H9 (cell line): ENCODE measurements around the gene BLOC1S3. TPM values are rescaled to one million over a fixed set of nuclear protein-coding genes. Genes with fewer than 3 reads are reported as not detected.

Experiments
- DNase-seq: peaks from one replicate; pipeline ENCODE4 v3.0.0-alpha.2; 2017
- H2AFZ ChIP-seq: one replicate; pipeline ENCODE4 v1.6.1; 2013; ENCODE audit warnings: mild to moderate bottlenecking, low read length, control low read depth, moderate library complexity
- H2AK5ac ChIP-seq: 2 replicates; pipeline ENCODE4 v1.6.1; 2013; ENCODE audit warnings: low read length, control low read depth, mixed read lengths; ENCODE audit not compliant: insufficient read length
- H2BK120ac ChIP-seq: one replicate; pipeline ENCODE4 v1.6.1; 2013; ENCODE audit warnings: low read depth, mild to moderate bottlenecking, low read length, control low read depth, inconsistent platforms; ENCODE audit not compliant: poor library complexity, severe bottlenecking
- H2BK12ac ChIP-seq: 2 replicates; pipeline ENCODE4 v1.6.1; 2013; ENCODE audit warnings: low read length, control low read depth, mixed read lengths, low read depth; ENCODE audit not compliant: insufficient read length
- H2BK15ac ChIP-seq: 2 replicates; pipeline ENCODE4 v1.6.1; 2013; ENCODE audit warnings: low read depth, low read length, control low read depth
- H2BK20ac ChIP-seq: one replicate; pipeline ENCODE4 v1.6.1; 2013; ENCODE audit warnings: low read depth, mild to moderate bottlenecking, low read length, control low read depth, inconsistent platforms; ENCODE audit not compliant: poor library complexity, severe bottlenecking
- H2BK5ac ChIP-seq: 2 replicates; pipeline ENCODE4 v1.6.1; 2013; ENCODE audit warnings: low read length, control low read depth, mixed read lengths; ENCODE audit not compliant: insufficient read length
- H3K14ac ChIP-seq: 2 replicates; pipeline ENCODE4 v1.6.1; 2013; ENCODE audit warnings: low read length, control low read depth; ENCODE audit not compliant: insufficient read depth
- H3K18ac ChIP-seq: 2 replicates; pipeline ENCODE4 v1.6.1; 2013; ENCODE audit warnings: low read depth, mild to moderate bottlenecking, mixed read lengths, low read length, control low read depth; ENCODE audit not compliant: insufficient read length
- H3K23ac ChIP-seq: 2 replicates; pipeline ENCODE4 v1.6.1; 2013; ENCODE audit warnings: low read length, control low read depth, mixed read lengths, low read depth; ENCODE audit not compliant: insufficient read length
- H3K23me2 ChIP-seq: 2 replicates; pipeline ENCODE4 v1.6.1; 2013; ENCODE audit warnings: low read depth, mild to moderate bottlenecking, mixed read lengths, low read length, control low read depth; ENCODE audit not compliant: insufficient read length, poor library complexity, severe bottlenecking
- H3K27ac ChIP-seq: 2 replicates; pipeline ENCODE4 v1.5.1; 2013; ENCODE audit warnings: low read length, control low read depth, mixed read lengths, low read depth; ENCODE audit not compliant: insufficient read length
- H3K27me3 ChIP-seq: 2 replicates; pipeline ENCODE4 v1.6.1; 2013; ENCODE audit warnings: low read length, control low read depth, inconsistent platforms; ENCODE audit not compliant: insufficient read depth
- H3K4ac ChIP-seq: 2 replicates; pipeline ENCODE4 v1.6.1; 2013; ENCODE audit warnings: low read depth, mild to moderate bottlenecking, control low read depth, inconsistent platforms, low read length, moderate library complexity
- H3K4me1 ChIP-seq: 2 replicates; pipeline ENCODE4 v1.6.1; 2013; ENCODE audit warnings: low read length, control low read depth, inconsistent platforms; ENCODE audit not compliant: insufficient read depth
- H3K4me2 ChIP-seq: 2 replicates; pipeline ENCODE4 v1.6.1; 2013; ENCODE audit warnings: low read length, control low read depth, mixed read lengths; ENCODE audit not compliant: insufficient read length, insufficient read depth
- H3K56ac ChIP-seq: 2 replicates; pipeline ENCODE4 v1.6.1; 2013; ENCODE audit warnings: low read depth, mild to moderate bottlenecking, mixed read lengths, low read length, control low read depth; ENCODE audit not compliant: insufficient read length
- H3K79me1 ChIP-seq: 2 replicates; pipeline ENCODE4 v1.6.1; 2013; ENCODE audit warnings: low read depth, mild to moderate bottlenecking, moderate library complexity, low read length, control low read depth, inconsistent platforms; ENCODE audit not compliant: insufficient read depth, poor library complexity, severe bottlenecking
- H3K79me2 ChIP-seq: 2 replicates; pipeline ENCODE4 v1.6.1; 2013; ENCODE audit warnings: low read length, control low read depth, inconsistent platforms; ENCODE audit not compliant: insufficient read depth
- H3K9ac ChIP-seq: 2 replicates; pipeline ENCODE4 v1.6.1; 2013; ENCODE audit warnings: low read length, control low read depth, mixed read lengths; ENCODE audit not compliant: insufficient read length; ENCODE audit errors: extremely low read depth
- H3K9me3 ChIP-seq: one replicate; pipeline ENCODE4 v1.6.1; 2013; ENCODE audit warnings: low read depth, low read length, inconsistent platforms; ENCODE audit not compliant: control insufficient read depth
- H3T11ph ChIP-seq: one replicate; pipeline ENCODE4 v1.6.1; 2013; ENCODE audit warnings: mild to moderate bottlenecking, low read length, control low read depth, inconsistent platforms
- H4K20me1 ChIP-seq: one replicate; pipeline ENCODE4 v1.6.1; 2013; ENCODE audit not compliant: control insufficient read depth, insufficient read length, insufficient read depth
- H4K5ac ChIP-seq: 2 replicates; pipeline ENCODE4 v1.6.1; 2013; ENCODE audit warnings: low read depth, mild to moderate bottlenecking, mixed read lengths, low read length, control low read depth; ENCODE audit not compliant: insufficient read length
- H4K8ac ChIP-seq: replicated peaks from 2 replicates; pipeline ENCODE4 v1.6.1; 2013; ENCODE audit warnings: low read length, control low read depth, mixed read lengths, low read depth; ENCODE audit not compliant: insufficient read length
- H4K91ac ChIP-seq: 2 replicates; pipeline ENCODE4 v1.6.1; 2013; ENCODE audit warnings: low read depth, mild to moderate bottlenecking, moderate library complexity, mixed read lengths, low read length, control low read depth; ENCODE audit not compliant: insufficient read length
- H3K27ac Mint-ChIP-seq, 3 experiments: 2 replicates in 2 of 3; 3 replicates in 1 of 3; pipeline ENCODE4 v1.8.0; 2020 to 2021; ENCODE audit warnings: mixed read lengths in 3 of 3, mild to moderate bottlenecking in 1 of 3, moderate library complexity in 1 of 3
- H3K27me3 Mint-ChIP-seq: 2 replicates; pipeline ENCODE4 v1.8.0; 2021; ENCODE audit warnings: low read depth, mild to moderate bottlenecking, moderate library complexity, mixed read lengths
- H3K36me3 Mint-ChIP-seq, 3 experiments: 2 replicates in 2 of 3; 3 replicates in 1 of 3; pipeline ENCODE4 v1.8.0; 2020 to 2021; ENCODE audit warnings: low read depth in 3 of 3, mixed read lengths in 3 of 3; ENCODE audit not compliant: insufficient read depth in 1 of 3
- H3K4me1 Mint-ChIP-seq, 2 experiments: 2 replicates each; pipeline ENCODE4 v1.8.0; 2020; ENCODE audit warnings: mixed read lengths in 2 of 2
- H3K4me3 Mint-ChIP-seq, 2 experiments: 2 replicates in 1 of 2; 3 replicates in 1 of 2; pipeline ENCODE4 v1.8.0; 2020 to 2021; ENCODE audit warnings: mild to moderate bottlenecking in 2 of 2, mixed read lengths in 2 of 2, moderate library complexity in 1 of 2
- H3K9me3 Mint-ChIP-seq, 2 experiments: 2 replicates in 1 of 2; 3 replicates in 1 of 2; pipeline ENCODE4 v1.8.0; 2020; ENCODE audit warnings: mild to moderate bottlenecking in 2 of 2, mixed read lengths in 2 of 2, moderate library complexity in 1 of 2
- CTCF ChIP-seq: fragments of 200-600 bp; sonication (generic); conservative IDR thresholded peaks from 3 replicates; pipeline ENCODE4 v1.8.0; 2021; ENCODE audit warnings: antibody characterized with exemption, mild to moderate bottlenecking
- WGBS: extraction: QIAGEN DNeasy Blood & Tissue Kit; methylation state at CpG from one replicate; pipeline ENCODE4 v1.1.7; 2013; ENCODE audit warnings: missing lambda C conversion rate, low lambda C conversion rate, mixed read lengths; ENCODE audit not compliant: insufficient read length; ENCODE audit errors: extremely low coverage; 5-methylcytosine and 5-hydroxymethylcytosine counted together
- total RNA-seq: library from RNA; stranded (reverse); gene quantifications from 2 replicates; pipeline ENCODE4 v1.2.1, GENCODE V29; 2021

The BLOC1S3 gene
- total RNA-seq, 1 experiment from 2014 or later = 9.2 TPM

- WGBS = no CpG with 5 or more reads among the region's 13 CpGs
- Histone ChIP-seq H3T11ph (no peak overlapping the region), H4K5ac (no peak overlapping the region), H3K18ac (no peak overlapping the region), H3K79me2 (no peaks in the 10 kb centered on the region), H3K79me1 (no peaks in the 10 kb centered on the region), H3K23me2 (no peaks in the 10 kb centered on the region), H3K27me3 (no peaks in the 10 kb centered on the region), H2AK5ac (no peak overlapping the region), H4K20me1 (no peaks in the 10 kb centered on the region), H2BK15ac (no peak overlapping the region), H3K9me3 (no peaks in the 10 kb centered on the region), H3K4me2 (no peak overlapping the region), H4K8ac (no peak overlapping the region), H3K27ac (no peak overlapping the region), H4K91ac (no peak overlapping the region), H3K4ac (no peak overlapping the region), H2BK12ac (no peak overlapping the region), H3K23ac (no peak overlapping the region), H3K14ac (no peak overlapping the region), H3K56ac (no peak overlapping the region), H2AFZ (no peak overlapping the region), H3K4me1 (no peaks in the 10 kb centered on the region), H2BK20ac (no peak overlapping the region), H2BK120ac (no peak overlapping the region), H2BK5ac (no peak overlapping the region), H3K9ac (no peak overlapping the region)
- no peak overlapping the region for H3K4me3 Mint-ChIP-seq
- H3K36me3 Mint-ChIP-seq = peaks cover 8 to 25% (median 21%) of the 10 kb centered on the region in 3 experiments; a peak in 6 of 7 replicates
- H3K9me3 Mint-ChIP-seq = no peaks in the 10 kb centered on the region
- TF ChIP-seq CTCF = no peak
- no peak for DNase-seq
- H3K4me1 Mint-ChIP-seq = 0 out of 4 replicates have a peak, but pooled peaks cover 0 to 2% of the 10 kb centered on the region in 2 experiments
- H3K27me3 Mint-ChIP-seq = peaks cover 3% of the 10 kb centered on the region
- no peak overlapping the region for H3K27ac Mint-ChIP-seq
Observed at GRCh38 chr19:45146251-45146650, 32.3 kb upstream of the BLOC1S3 start.
